Fibroblast of the conjunctiva (primary cell): Measurements from ENCODE around the gene FMO1.
A peak's percentile ranks its signal among the peaks of the same experiment; 100 is the strongest.

Experiments
- DNase-seq: peaks from one replicate; pipeline ENCODE4 v3.0.0-alpha.2; 2010; ENCODE audit warnings: low read depth

Gene FMO1

DNA sequence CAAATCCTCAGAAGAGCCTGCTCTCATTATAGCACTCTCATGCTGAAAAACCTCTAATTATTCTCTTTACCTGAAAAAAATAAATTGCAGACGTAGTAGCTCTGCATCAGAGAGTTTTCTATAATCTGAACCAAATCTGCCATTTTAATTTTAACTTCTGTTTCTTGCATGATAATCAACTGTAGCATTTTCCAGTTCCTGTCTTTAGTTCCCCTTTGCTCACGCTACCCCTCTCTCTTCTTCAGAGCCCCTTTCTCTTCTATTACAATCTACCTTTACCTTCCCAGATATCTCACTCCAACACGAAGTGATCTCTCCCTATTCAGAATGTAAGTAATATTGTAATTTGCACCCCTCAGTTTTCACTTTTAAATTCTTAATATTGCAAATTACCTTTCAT, 31.4 kb downstream of the FMO1 start:
- no peak for DNase-seq

DNA sequence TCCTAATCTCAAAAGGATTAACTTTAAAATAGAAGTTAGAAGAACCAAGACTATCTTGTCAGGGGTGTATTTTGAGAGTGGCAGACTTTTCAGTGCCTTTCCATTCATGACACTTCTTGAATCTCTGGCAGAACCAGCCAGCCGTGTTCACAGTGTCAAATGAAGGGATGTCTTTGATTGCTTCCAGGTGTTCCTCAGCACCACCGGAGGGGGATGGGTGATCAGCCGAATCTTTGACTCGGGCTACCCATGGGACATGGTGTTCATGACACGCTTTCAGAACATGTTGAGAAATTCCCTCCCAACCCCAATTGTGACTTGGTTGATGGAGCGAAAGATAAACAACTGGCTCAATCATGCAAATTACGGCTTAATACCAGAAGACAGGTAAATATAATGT, 32.3 kb downstream of the FMO1 start:
- DNase-seq, result no peak

DNA sequence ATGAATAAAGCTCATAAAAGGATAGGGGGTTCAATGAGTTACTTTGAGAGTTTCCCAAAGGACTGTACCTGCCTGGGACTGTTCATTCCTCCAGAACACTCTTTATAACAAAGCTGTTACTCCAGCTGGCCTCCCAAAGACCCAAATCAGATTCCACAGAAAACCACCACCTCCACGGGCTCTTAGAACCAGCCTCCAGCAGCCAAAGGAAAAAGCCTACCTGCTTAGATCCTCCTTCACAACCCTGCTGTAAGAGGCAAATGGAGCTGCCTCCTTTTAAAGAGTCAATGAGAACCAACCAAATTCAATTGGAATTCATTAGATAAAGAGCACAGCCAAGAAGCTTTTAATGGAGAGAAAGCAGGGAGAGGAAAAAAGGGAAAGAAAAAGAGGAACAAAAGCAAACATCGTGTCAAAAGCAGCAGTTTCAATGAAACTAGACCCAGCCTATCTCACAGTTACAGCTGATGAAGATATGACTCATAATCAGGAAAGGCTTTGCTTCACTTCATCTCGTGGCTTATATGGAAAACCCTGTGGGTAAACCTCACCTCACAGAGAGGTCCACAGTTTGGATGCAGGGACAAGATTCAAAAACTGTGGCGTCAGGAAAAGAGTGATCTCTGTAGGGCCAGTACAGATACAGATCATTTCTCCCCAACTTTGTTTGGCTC, 37.9 kb downstream of the FMO1 start:
- DNase-seq, result no peak

DNA sequence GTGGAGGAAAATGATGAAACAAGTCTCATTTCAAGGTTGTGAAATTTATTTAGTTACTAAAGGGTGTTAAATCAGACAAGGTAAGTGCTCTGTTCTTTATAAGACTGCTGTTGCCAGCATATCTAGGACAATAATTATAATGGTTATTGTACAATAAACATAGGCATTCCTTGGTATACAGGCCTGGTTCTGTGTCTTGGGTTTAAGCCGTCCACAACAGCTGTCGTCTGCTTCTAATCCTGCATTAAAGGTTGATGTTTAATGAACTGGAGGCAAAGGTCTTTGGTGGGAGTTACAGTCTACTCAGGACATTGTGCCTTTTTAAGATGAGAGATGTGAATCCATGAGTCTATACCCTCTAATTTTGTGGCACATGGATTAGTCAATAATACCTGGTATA, 42.3 kb downstream of the FMO1 start:
- no peak for DNase-seq

DNA sequence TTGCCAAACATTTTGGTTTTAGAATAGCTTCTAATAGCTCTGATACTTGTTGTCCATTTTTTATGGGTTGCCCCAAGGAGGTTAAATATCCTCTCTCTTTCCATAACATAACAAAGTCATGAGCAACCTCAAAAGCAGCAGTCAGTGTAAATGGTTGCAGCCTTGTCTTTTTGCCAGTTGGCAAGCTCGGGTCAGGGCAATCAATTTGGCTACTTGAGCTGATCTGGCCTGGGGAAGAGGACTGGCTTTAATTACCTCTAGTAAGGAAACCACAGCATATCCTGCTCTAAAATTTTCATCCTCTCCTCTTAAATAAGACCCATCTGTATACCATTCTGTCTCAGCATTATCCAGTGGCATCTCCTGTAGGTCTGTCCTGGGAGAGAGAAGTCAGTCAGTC, 44.5 kb downstream of the FMO1 start:
- peak; percentile 83 for DNase-seq

DNA sequence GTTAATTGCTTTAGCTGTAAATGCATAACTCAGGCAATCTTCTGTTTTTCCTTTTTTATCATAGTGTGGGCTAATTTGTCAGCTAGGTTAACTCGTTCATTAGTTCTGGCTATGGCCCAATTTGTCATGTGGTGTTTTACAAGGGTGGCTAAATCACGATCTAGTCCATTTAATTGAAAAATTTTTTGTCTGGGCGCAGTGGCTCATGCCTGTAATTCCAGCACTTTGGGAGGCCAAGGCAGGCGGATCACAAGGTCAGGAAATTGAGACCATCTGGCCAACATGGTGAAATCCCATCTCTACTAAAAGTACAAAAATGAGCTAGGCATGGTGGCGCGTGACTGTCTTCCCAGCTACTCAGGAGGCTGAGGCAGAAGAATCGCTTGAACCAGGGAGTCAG, 47.1 kb downstream of the FMO1 start:
- DNase-seq, result peak; percentile 0

DNA sequence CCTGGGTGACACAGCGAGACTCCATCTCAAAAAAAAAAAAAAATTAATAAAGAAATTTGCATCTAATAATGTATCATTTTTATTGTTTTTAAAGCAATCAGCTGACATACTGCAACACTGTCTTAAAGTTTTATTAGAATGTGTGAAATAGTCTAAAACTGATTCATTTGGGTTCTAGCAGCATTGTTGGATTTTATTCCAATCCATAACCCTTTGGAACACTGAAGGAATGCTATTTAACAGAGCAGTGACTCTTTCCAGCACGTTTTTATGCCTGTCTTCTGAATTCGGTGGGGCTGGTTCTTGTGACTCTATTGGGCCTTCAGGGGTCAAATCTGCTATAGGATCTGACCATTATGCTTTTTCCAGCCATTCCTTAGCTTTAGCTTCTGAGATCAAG, 47.5 kb downstream of the FMO1 start:
- no peak for DNase-seq

DNA sequence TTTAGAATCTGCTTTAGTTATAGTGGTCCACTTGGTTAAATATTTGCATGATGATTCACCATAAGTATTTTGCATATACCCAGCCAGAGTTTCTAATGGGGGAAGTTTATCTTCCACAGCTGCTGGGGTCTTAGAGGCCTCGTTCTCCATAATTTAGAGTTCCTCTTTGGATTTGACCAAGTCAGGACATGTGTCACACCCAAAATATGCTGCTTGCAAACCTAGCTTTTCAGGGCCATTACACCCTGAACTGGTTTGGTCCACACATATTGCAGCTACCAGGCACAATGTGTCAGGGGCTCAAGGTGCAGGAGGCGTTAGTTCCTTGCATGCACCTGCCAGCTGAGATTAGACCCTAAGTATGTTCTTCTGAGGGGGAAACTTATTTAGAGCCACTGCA, 48.6 kb downstream of the FMO1 start:
- DNase-seq, result no peak

DNA sequence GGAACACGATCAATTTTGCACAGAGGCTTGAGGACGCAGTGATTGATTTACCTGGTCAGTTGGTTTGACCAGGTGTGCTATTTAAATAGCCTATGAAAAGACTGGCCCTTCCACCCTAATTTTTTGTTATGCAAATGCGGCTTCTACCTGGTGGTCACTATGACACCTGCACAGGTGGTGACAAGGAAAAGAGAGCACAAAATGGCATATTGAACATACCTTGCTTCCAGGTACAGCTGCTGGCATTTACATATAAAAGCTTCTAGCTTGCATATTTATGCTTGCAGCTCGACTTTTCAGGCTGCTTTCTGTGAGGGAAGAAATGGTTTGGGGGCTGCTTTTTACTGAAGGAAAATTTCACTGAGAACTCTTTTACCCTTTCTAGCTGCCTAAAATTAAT, 50.4 kb downstream of the FMO1 start:
- no peak for DNase-seq

DNA sequence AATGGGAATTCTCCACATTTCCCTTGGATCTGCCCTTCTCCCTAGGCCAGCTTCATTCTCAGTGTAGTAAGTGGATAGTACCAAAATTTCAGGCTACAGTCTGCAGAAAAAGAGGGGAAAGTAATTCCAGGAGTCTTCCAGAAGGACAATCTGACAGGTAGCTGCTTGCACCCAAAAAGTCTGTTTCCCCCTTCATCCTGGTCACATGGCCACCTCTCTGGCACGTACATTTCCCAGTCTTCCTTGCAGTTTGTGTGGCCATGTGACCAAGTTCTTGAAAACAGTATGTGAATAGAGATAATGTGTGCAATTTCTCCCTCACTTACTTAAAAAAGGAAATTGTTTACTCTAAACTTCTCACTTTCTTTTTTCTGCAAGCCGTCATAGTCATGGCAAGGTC, 51.0 kb downstream of the FMO1 start:
- DNase-seq, result no peak

DNA sequence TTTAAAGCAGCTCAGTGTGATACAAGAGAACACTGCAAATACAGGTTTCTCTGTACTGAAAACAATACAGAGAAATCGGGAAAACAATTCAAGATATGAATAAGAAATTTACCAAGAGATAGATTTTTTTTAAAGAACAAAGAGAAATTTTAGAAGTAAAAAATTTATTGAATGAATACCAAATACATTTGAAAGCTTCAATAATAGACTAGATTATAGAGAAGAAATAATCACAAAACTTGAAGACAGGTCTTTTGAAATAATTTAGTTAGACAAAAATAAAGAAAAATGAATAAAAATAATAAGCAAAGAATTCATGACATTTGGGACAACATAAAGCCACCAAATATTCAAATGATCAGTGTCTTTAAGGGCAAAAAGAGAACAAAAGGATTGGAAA, 52.1 kb downstream of the FMO1 start:
- DNase-seq, result no peak

DNA sequence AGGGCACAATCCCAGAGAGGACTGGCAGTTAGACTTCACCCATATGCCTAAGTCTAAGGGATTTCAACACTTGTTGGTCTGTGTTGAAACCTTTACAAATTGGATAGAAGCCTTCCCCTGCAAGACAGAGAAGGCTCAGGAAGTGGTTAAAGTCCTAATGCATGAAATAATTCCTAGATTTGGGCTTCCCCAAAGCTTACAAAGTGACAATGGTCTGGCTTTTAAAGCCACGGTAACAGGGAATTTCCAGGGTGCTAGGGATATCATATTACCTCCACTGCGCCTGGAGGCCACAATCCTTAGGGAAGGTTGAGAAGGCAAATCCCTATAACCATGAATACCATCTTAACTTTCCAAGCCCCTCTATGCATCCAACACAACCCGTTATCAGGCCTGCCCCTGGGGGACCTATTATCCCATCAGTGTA, 62.4 kb downstream of the FMO1 start:
- DNase-seq, result no peak

DNA sequence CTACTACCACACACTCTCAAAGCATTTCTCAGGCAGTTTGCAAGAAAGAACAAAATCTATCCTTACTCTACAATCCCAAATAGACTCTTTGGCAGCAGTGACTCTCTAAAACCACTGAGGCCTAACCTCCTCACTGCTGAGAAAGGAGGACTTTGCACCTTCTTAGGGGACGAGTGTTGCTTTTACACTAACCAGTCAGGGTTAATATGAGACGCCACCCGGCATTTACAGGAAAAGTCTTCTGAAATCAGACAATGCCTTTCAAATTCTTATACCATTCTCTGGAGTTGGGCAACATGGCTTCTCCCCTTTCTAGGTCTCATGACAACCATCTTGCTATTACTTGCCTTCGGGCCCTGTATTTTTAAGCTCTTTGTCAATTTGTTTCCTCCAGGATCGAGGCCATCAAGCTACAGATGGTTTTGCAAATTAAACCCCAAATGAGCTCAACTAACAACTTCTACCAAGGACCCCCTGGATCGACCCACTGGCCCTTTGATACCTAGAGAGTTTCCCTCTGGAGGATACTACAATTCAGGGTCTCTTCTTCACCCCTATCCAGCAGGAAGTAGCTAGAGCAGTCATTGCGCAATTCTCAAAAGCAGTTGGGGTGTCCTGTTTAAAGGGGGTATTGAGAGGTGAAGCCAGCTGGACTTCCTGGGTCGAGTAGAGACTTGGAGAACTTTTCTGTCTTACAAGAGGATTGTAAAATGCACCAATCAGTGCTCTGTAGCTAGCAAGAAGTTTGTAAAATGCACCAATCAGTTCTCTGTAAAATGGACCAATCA, 63.7 kb downstream of the FMO1 start:
- no peak for DNase-seq

DNA sequence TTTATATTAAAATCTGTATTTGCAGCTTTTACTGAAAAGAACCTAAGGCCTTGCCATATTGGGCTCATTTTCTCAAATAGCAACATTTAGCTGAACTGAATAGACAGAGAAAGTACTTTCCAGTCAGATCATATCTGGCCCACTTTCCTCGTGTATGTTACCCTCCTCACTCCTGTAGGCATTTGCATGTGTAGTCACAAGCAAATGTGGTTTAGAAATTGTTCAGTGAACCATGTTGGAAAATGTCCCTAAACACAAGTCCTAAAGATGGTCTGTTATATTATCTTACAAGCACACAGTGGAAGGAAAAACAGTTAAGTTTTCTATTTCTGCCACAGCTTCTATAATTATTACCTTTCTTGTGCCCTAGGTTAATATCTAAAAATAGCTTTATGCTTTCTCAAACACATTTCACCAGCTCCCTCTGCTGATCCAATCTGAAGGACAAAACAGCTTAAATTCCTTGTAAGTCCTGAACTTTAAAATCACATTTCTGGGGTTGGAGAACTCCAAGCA, 65.1 kb downstream of the FMO1 start:
- DNase-seq, result no peak

DNA sequence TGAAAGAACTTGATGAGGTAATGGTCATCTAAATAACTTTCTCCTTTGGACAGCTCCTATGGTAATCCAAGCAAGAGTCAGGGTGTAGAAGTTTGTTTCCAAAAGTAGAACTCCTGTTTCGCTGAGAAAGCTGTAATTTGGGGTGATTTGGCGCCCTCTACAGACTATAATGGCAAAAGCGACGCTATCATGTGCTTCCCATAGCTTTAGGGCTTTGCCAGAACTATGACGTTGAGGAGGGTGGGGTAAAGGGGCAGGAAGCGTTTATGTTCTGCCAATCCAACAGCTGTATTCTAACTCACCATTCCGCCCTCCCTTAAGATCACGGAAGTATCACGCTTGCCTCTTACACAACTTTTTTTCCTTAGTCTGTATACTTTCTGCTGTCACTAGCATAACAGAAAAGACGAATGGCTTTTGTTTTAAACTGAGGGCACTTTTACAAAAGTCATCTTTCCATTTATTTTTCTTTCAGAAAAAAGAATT, 65.6 kb downstream of the FMO1 start, which contains the start of gene FMO4:
TSS of gene FMO4 (plus strand) at position 349 of the 486 bp plus-strand sequence. CDS start 5,643 bp downstream, outside the sequence.
- peak; percentile 99 for DNase-seq

DNA sequence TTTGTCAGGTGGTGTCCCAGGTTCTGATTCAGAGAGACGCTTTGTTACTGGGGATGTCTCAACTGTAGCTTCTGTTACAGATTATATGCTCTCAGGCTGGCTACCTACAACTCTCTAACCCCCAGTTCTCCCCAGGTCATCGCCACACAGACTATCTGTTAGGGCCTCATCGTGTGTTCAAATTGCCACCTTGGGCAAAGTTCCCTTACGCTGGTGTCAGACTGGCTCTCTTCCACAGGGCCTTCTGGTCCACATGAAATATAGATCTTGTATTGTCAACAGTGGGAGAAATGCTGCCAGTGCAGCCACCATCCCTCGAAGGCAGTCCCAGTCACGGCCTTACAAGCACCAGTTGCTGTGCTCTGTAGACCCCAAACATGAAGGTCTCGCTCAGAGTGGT, 81.0 kb downstream of the FMO1 start:
- DNase-seq, result no peak

DNA sequence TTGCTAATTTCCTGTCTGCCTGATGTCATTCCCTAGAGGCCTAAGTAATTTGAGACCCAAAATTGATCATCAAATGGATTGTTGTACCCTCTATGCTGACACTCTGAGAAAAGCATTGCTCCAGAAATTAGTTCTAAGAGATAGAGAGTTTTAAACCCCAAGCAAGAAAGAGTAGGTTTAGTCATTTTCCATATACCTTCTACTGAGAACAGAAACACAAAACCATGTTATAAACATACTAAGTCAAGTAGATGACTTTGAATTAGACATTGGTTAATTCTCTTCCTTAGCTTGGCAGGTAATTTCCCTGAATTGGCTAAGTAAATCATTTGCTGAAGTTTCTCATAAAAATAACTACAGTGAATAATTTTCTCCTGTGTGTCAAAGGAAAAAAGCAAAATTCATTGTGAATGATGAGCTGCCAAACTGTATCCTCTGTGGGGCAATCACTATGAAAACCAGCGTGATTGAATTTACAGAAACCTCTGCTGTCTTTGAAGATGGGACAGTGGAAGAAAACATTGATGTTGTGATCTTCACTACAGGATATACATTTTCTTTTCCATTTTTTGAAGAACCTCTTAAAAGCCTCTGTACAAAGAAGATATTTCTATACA, 85.8 kb downstream of the FMO1 start:
- no peak for DNase-seq
